Occipital lobe (tissue), 2 donors: ENCODE results near the gene CCDC149. TPM values are rescaled to one million over a fixed set of nuclear protein-coding genes. Genes with fewer than 3 reads are reported as not detected.

Experiments used
- DNase-seq: peaks from one replicate; lab custom pipeline; 2025; lab: John Stamatoyannopoulos, UW
- total RNA-seq: library from RNA; depleted of rRNA; stranded (reverse); fragments of >200 nt; gene quantifications from one replicate; pipeline ENCODE4 v1.2.3, GENCODE V29; 2014

CCDC149 gene
- total RNA-seq, 1 donor from 2014 or later, result 20.9 TPM

GRCh38 chr4:24881508-24882196, 31.2 kb downstream of the CCDC149 start:
- DNase-seq, result no peak

- DNase-seq, result no peak
Observed at GRCh38 chr4:24880186-24880585, 32.7 kb downstream of the CCDC149 start.

GRCh38 chr4:24878636-24879016, 34.2 kb downstream of the CCDC149 start:
- DNase-seq, result no peak

- DNase-seq, result no peak
Observed at GRCh38 chr4:24877868-24878635, 34.8 kb downstream of the CCDC149 start.

- DNase-seq, result no peak
Observed at GRCh38 chr4:24876431-24876830, 36.4 kb downstream of the CCDC149 start.

GRCh38 chr4:24872720-24873119, 40.1 kb downstream of the CCDC149 start:
- no peak for DNase-seq

GRCh38 chr4:24871210-24871609, 41.6 kb downstream of the CCDC149 start:
- no peak for DNase-seq

GRCh38 chr4:24867766-24868296, 45.0 kb downstream of the CCDC149 start:
- DNase-seq, result no peak

- DNase-seq, result no peak
Observed at GRCh38 chr4:24867251-24867650, 45.6 kb downstream of the CCDC149 start.

- no peak for DNase-seq
Observed at GRCh38 chr4:24865401-24865800, 47.4 kb downstream of the CCDC149 start.

- DNase-seq, result no peak
Observed at GRCh38 chr4:24863799-24864198, 49.0 kb downstream of the CCDC149 start.

- DNase-seq, result no peak
Observed at GRCh38 chr4:24862073-24862751, 50.6 kb downstream of the CCDC149 start.

GRCh38 chr4:24858550-24858949, 54.3 kb downstream of the CCDC149 start:
- DNase-seq, result no peak

GRCh38 chr4:24858026-24858425, 54.8 kb downstream of the CCDC149 start:
- no peak for DNase-seq

GRCh38 chr4:24856586-24856985, 56.3 kb downstream of the CCDC149 start:
- no peak for DNase-seq

GRCh38 chr4:24855741-24856140, 57.1 kb downstream of the CCDC149 start:
- no peak for DNase-seq

- DNase-seq, result no peak
Observed at GRCh38 chr4:24853142-24853541, 59.7 kb downstream of the CCDC149 start.

- no peak for DNase-seq
Observed at GRCh38 chr4:24850674-24851073, 62.2 kb downstream of the CCDC149 start.

GRCh38 chr4:24849756-24850155, 63.1 kb downstream of the CCDC149 start:
- DNase-seq, result no peak

GRCh38 chr4:24849351-24849750, 63.5 kb downstream of the CCDC149 start:
- no peak for DNase-seq

GRCh38 chr4:24846716-24847115, 66.1 kb downstream of the CCDC149 start:
- DNase-seq, result no peak

GRCh38 chr4:24845902-24846301, 66.9 kb downstream of the CCDC149 start:
- DNase-seq, result no peak
